GF-D8 (cell line): ENCODE results near the gene TAL1.

ENCODE experiments used
- DNase-seq: peaks from one replicate; lab custom pipeline; 2025; lab: John Stamatoyannopoulos, UW

TAL1 gene

DNA sequence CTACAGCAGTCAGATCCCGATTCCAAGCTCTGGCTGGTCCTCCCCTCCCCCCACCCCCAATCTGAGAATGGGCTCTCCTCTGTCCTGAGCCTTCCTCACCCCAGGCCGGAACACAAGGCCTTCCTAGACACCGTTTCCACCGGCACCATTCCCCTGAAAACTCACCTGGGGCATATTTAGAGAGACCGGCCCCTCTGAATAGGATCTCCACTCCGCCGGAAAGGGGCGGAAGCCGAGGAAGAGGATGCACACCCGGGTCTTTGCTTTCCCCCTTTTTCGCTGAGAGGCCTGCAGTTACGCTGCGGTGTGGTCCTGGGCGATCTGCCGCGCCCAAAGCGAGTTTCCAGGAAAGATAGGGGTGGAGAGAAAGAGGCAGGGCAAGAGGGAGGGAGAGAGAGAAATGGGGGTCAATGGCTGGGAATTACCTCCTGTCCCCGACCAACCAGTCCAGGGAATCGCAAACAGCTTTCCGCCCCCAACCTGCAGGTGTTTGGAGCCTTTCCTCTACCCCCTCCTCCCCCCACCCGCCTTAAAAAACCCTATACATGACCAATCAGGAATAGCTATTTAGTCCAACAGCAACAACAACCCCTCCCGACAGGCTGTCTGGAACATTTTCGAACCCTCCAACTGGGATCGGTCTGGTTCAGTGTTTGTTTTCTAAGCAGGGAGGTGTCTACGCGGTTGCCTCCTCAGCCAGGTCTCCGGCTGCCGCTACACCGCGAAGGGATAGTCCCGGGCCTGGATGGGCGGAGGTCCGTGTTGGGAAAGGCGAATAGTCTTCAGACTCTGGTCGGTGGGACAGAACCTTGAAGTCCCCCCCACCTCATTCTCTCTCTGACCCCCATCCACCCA lies 2.8 kb downstream of the TAL1 start:
- DNase-seq = no peak

DNA sequence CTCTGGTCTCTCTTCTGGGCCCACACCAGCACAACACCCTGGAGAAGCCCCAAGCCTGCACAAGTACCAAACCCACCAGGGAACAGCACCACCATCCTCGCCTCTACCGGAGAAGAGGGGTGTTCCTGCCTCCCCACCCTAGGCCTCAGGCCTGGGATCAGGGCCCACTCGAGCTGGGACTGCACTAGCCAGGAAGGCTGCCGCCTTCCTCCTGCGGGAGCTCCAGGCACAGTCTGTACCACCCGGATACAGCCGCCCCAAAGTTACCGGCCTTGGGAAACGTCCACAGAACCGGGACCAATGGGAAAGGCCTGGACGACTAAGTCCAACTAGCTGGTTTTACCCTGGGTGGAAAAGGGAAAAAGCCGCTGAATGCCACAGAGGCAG lies 3.4 kb downstream of the TAL1 start:
- no peak for DNase-seq

GRCh38 chr1:47227341-47228232 lies 4.4 kb downstream of the TAL1 start:
- no peak for DNase-seq

- DNase-seq = no peak
These were observed 5.2 kb downstream of the TAL1 start for GRCh38 chr1:47226839-47227215.

- no peak for DNase-seq
These were observed 5.7 kb downstream of the TAL1 start for GRCh38 chr1:47226121-47226838.

GRCh38 chr1:47225430-47226100 lies 6.5 kb downstream of the TAL1 start:
- no peak for DNase-seq

GRCh38 chr1:47224676-47225399 lies 7.2 kb downstream of the TAL1 start:
- no peak for DNase-seq

DNA sequence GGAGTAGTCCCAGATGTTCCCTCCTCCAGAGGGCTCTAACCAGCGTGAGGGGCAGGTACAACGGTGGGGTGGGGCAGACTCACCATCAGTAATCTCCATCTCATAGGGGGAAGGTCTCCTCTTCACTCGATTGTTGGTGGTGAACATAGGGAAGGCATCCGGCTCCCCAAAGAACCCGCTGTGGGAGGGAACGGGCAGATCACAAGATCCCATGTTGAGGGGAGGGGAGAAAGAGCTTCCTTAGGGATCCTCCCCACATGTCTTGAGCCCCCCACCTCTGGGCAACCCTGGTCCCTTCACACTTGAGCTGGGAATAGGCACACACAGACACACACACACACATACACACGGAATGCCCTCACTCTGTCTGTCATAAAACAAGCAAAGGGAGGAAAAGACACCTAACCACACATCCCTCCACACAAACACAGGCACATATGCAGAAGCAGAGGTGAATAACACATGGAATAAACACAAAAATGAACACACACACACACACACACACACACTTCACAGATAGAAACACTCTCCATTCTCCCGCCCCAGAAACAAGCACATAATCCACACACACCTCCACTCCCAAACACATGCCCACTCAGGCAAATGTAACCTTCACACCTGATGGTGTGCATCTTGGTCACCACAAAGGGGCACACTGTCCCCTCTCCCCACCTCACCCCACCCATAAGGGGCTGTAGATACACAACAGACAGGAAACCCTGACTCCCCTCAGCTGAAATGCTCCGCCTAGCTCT lies 7.9 kb downstream of the TAL1 start:
- DNase-seq = no peak

- no peak for DNase-seq
These were observed 8.7 kb downstream of the TAL1 start for GRCh38 chr1:47223174-47223920.

DNA sequence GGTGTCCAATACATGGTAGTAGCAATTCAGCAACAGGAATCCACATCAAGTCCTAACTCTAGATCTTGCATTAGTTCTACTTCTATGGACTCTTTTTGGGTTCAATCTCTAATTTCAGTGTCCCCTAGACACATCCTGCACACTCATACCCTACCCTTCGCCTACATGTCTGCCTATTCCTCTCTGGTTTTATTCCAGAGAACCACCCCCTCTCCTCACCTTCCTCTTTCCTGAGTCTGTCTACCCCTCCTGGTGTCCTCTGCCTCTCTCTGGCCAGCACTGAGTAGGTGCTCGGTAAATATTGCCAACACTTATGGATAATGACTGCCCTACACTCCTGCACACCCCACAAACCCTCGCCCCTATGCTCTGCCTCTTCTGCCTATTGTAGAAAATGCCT lies 9.5 kb downstream of the TAL1 start:
- DNase-seq = no peak

DNA sequence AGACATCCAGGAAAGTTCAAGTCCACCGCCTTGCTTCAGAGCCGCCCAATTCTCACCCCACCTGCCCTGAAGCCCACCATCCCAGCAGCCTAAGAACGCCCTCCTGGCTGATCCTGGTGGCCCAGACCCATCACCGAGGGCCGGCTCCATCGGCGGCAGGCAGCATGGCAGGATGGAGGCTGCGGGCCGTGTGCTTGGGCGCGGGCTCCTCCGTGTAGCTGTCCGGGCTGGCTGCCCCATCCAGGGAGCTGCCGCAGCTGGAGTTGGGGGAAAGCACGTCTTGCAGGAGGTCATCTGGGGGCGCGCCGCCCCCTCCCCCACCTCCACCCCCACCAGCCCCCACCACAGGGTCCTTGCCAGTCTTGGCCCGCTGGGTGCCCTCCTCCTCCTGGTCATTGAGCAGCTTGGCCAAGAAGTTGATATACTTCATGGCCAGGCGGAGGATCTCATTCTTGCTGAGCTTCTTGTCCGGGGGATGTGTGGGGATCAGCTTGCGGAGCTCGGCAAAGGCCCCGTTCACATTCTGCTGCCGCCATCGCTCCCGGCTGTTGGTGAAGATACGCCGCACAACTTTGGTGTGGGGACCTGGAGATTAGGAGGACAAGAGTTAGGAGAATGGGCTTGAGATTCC lies 12.3 kb downstream of the TAL1 start:
- no peak for DNase-seq

DNA sequence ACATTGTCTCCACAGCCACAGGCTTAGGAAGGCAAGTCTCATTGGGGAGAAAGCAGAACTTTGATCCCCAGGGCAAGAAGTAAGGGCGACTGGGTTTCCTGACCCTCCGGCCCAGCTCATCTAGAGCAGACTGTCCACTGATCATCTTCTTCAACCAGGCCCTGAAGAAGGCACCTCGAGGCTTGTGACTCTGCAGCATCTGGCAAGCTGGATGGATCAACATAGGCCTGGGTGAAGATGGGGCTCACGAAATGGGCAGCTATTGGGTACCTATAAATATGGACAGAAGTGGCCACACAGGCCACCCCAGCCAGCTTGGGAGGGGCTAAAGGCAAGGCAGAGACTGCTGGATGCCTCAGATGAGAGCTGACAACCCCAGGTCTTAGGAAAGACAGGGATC lies 13.0 kb downstream of the TAL1 start:
- DNase-seq = no peak

GRCh38 chr1:47216278-47217059 lies 15.6 kb downstream of the TAL1 start:
- no peak for DNase-seq

- DNase-seq = no peak
These were observed 16.3 kb downstream of the TAL1 start for GRCh38 chr1:47215713-47216112.

- no peak for DNase-seq
These were observed 17.5 kb downstream of the TAL1 start for GRCh38 chr1:47214549-47214948.

- no peak for DNase-seq
These were observed 18.6 kb downstream of the TAL1 start for GRCh38 chr1:47213230-47213963.

GRCh38 chr1:47212636-47213229 lies 19.3 kb downstream of the TAL1 start:
- DNase-seq = no peak
